D721Med (cell line): ENCODE data around the gene RBMS2.

Experiments used
- DNase-seq: peaks from one replicate; pipeline ENCODE4 v3.0.0; 2011; ENCODE audit warnings: low spot score; ENCODE audit not compliant: insufficient read length
- FAIRE-seq: peaks from 2 replicates; lab custom pipeline; 2011; peaks lifted over from hg19 to GRCh38; lab: Jason Lieb, UNC
- TF ChIP-seq, protein P1 (sequence below): IDR thresholded peaks from 2 replicates; pipeline ENCODE4 v1.5.1; 2012; ENCODE audit warnings: mild to moderate bottlenecking, control low read depth; ENCODE audit not compliant: insufficient read depth; ENCODE audit errors: missing control alignments

Gene RBMS2

DNA sequence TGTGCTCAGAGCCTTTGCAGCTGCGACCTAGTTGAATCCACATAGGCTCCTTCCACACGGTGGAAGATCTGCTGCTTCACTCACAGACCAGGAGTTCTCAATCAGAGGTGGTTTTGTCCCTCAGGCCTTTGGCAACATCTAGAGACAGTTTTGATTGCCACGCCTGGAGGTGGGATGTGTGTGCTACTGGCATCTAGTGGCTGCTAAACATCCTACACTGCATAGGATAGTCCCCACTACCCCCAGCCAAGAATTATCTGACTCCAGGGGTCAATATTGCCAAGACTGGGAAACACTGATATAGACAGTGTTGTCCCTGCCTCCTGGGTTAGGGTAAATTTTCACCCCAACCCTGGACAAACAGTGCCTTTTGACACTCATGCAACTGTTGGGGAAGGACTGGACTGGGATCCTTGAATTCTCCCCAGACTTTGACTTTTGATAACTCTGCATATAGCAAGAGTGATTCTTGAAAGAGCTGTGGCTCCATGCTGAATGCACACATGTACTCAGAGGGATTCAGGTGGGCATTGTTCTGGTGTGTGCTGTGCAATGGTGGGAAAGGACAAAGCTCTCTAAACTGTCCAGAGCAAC is 68.7 kb downstream of the RBMS2 start:
- FAIRE-seq: no peak
- TF ChIP-seq, protein P1, sequence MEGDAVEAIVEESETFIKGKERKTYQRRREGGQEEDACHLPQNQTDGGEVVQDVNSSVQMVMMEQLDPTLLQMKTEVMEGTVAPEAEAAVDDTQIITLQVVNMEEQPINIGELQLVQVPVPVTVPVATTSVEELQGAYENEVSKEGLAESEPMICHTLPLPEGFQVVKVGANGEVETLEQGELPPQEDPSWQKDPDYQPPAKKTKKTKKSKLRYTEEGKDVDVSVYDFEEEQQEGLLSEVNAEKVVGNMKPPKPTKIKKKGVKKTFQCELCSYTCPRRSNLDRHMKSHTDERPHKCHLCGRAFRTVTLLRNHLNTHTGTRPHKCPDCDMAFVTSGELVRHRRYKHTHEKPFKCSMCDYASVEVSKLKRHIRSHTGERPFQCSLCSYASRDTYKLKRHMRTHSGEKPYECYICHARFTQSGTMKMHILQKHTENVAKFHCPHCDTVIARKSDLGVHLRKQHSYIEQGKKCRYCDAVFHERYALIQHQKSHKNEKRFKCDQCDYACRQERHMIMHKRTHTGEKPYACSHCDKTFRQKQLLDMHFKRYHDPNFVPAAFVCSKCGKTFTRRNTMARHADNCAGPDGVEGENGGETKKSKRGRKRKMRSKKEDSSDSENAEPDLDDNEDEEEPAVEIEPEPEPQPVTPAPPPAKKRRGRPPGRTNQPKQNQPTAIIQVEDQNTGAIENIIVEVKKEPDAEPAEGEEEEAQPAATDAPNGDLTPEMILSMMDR: peak; percentile 38
- no peak for DNase-seq

DNA sequence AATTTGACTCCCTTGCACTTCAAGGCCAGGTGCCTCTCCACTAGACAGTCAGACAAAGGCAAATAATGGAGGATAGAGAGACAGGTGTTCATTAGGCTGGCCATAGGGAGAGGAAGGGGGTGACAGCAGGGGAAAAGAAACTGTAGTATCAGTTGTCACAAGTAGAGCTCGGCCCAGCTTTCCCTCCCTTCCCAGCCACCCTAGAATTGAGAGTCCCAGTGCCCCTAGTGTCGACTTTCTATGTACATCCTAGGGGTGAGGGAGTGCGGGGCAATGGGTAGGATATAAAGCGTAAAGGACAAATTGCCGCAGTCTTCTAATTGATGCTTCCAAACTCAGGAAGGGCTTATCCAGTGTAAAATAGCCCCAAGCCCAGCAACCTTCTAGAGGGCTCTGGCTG is 69.5 kb downstream of the RBMS2 start:
- no peak for DNase-seq
- FAIRE-seq: no peak
- TF ChIP-seq, protein P1: no peak

DNA sequence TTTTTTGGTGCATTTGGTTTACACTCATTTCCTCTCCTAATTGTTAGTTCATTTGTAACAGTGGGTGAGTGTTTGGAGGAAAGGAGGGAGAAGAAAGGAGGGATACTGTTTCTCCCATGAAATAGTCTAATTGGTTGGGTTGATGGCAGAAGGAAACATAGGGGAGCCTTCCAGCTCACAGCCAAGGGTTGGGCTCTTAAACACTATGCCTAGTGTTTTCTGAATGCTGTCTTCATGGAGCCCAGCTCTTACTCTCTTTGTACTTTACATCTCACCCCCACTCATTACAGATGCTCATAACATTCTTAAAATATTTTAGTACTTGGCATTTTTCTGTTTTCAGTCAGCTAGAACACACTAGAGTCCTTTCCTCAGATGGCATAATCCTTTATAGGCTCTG is 70.3 kb downstream of the RBMS2 start:
- DNase-seq: no peak
- TF ChIP-seq, protein P1: no peak

DNA sequence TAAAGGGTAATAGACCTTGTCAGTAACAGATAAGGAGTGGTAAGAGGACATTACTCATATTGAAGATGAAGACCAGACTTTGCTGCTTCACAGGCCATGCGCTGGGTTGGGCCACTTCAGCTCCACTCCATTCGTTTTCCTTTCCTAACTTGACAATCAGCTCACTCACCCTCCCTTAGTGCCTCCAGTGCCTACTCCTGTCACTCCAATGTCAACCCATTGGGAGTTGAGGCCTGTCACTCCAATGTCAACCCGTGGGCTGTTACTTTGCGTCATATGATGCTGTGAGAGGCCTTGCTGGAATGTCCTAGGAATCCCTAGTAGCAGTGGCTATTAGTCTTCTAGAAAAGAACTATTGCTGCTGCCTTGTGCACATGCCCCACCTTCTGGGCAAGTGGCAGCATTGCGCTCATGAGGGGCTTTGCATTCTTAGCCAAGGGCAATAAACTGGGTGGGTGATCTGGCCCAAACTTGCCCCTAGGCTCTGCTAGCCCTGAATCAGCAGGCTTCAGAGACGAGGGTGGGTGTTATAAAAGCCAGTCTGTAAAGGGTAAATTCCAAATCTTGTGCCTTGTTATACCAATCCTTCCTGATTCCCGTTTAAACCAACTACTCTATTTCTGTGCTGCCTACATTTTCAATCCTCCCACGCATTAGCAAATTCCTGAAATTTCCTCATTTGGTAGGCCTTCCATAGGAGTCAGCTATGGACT is 72.4 kb downstream of the RBMS2 start:
- TF ChIP-seq, protein P1: peak; percentile 82
- DNase-seq (peak; percentile 62), FAIRE-seq (no peak)

More for the DNA sequence above, 70.3 kb downstream of the RBMS2 start:
- FAIRE-seq: no peak

DNA sequence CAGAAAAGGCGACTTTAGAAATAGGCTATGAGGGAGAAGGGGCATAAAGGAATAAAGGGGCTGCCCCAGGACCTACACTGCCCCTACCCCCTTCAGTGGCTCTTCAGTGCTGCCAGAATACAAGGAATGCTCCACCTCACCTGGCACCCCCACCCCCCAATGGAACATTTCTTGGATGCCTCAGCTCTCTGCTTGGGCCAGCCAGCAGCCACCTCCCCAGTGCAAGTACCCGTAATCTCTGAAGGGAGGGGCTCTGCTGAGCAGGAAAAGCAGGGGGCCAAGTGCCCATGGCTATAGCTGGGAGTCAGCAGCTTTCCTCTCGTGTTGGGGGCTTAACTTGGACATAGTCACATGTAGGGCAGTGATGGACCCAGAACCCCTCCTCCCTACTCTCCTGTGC is 75.2 kb downstream of the RBMS2 start:
- TF ChIP-seq, protein P1: no peak

DNA sequence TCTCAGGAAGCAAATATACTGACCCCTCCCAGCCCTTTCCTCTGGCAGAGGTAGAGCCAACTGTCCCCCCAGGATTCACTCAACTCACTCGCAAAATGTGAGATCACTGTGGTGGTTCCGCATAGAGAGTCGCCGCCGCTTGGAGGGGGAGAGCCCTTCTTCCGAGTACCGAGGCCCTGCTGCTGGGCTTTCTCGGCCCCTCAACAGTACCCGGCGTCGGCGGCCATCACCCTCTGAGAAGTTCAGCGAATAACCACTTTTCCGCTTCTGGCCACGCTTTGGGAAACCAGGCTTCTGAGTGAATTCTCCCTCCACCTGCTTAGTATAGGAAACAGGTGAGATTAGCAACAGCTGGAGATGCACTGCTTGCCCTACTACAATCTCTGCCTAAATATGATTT is 77.4 kb downstream of the RBMS2 start:
- FAIRE-seq (no peak), DNase-seq (no peak)
- TF ChIP-seq, protein P1: no peak

More for the DNA sequence above, 75.2 kb downstream of the RBMS2 start:
- no peak for FAIRE-seq
- DNase-seq: no peak

DNA sequence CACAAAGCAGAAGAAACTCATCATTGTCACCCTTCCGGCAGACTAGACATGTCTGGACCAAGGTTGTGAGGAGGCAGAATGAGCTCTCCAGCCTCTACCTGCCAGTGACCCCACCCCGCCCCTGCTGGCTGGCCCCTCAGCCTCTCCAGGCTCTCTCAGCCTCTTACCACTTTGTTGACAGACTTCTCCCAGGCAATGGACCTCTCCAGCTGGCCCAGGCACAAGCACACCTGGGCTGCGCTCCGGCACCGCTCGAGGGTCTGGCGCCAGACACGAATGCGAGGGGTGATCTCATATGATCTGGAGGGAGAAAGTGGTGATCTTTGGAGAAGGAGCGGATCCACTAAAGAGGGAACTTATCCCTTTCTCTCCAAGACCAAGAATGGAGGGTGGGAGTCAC is 78.2 kb downstream of the RBMS2 start:
- FAIRE-seq: no peak
- no peak for DNase-seq
- TF ChIP-seq, protein P1: no peak
